MCF 10A (cell line): ENCODE data around the gene ZNF30. TPM values are rescaled to one million over a fixed set of nuclear protein-coding genes. Genes with fewer than 3 reads are reported as not detected.
A peak's percentile ranks its signal among the peaks of the same experiment; 100 is the strongest.
"Not testable (repeated sequence)": the region's sequence is repeated elsewhere in the genome, so short reads cannot be mapped to it uniquely, and the experiment has no call there.

ENCODE experiments used
- BruUV-seq: library from RNA; stranded (reverse); fragments of 400-500 nt; replicated peaks from 2 replicates; lab custom pipeline; 2021; lab: Mats Ljungman, UMichigan
- CTCF ChIA-PET: fragments of 300-600 bp; sonication (Branson Sonifier 250); formaldehyde crosslinking; extraction: SDS; loops from one replicate; lab custom pipeline; 2021; ENCODE audit warnings: antibody characterized with exemption, inconsistent platforms; lab: Yijun Ruan, JAX
- POLR2A ChIA-PET: fragments of 300-600, 350-650 bp; sonication (Branson Sonifier 250); formaldehyde crosslinking; extraction: SDS; loops from one replicate; lab custom pipeline; 2020; ENCODE audit warnings: antibody characterized with exemption, inconsistent platforms; lab: Yijun Ruan, JAX
- DNase-seq: peaks from one replicate; pipeline ENCODE4 v3.0.0-alpha.2; 2018; ENCODE audit not compliant: unreplicated experiment
- H3K27ac Mint-ChIP-seq: one replicate; pipeline ENCODE4 v1.8.0; 2022; ENCODE audit warnings: mild to moderate bottlenecking, low read depth, mixed read lengths; ENCODE audit not compliant: unreplicated experiment
- H3K27me3 Mint-ChIP-seq: one replicate; pipeline ENCODE4 v1.8.0; 2022; ENCODE audit warnings: mixed read lengths; ENCODE audit not compliant: insufficient read depth, unreplicated experiment
- H3K36me3 Mint-ChIP-seq: one replicate; pipeline ENCODE4 v1.8.0; 2022; ENCODE audit warnings: mild to moderate bottlenecking, moderate library complexity, mixed read lengths; ENCODE audit not compliant: insufficient read depth, unreplicated experiment
- H3K4me1 Mint-ChIP-seq: one replicate; pipeline ENCODE4 v1.8.0; 2022; ENCODE audit warnings: mixed read lengths; ENCODE audit not compliant: insufficient read depth, unreplicated experiment
- H3K4me3 Mint-ChIP-seq: one replicate; pipeline ENCODE4 v1.8.0; 2022; ENCODE audit warnings: mild to moderate bottlenecking, moderate library complexity, mixed read lengths; ENCODE audit not compliant: unreplicated experiment
- H3K9me3 Mint-ChIP-seq: one replicate; pipeline ENCODE4 v1.8.0; 2022; ENCODE audit warnings: mixed read lengths; ENCODE audit not compliant: unreplicated experiment
- intact Hi-C: fragments of 100-400 bp; cut with micrococcal nuclease; formaldehyde crosslinking; loops from 2 replicates; pipeline ENCODE4 v1.14.1; 2022
- total RNA-seq: library from RNA; stranded (reverse); gene quantifications from 2 replicates; pipeline ENCODE4 v1.2.3, GENCODE V29; 2022
- TF ChIP-seq, protein P1 (sequence below): fragments of 200-600 bp; IDR thresholded peaks from one replicate; pipeline ENCODE4 v1.8.0; 2022; ENCODE audit warnings: antibody characterized with exemption, mild to moderate bottlenecking; ENCODE audit not compliant: unreplicated experiment

Gene ZNF30
- total RNA-seq, 1 experiment from 2014 or later: 4.0 TPM

DNA sequence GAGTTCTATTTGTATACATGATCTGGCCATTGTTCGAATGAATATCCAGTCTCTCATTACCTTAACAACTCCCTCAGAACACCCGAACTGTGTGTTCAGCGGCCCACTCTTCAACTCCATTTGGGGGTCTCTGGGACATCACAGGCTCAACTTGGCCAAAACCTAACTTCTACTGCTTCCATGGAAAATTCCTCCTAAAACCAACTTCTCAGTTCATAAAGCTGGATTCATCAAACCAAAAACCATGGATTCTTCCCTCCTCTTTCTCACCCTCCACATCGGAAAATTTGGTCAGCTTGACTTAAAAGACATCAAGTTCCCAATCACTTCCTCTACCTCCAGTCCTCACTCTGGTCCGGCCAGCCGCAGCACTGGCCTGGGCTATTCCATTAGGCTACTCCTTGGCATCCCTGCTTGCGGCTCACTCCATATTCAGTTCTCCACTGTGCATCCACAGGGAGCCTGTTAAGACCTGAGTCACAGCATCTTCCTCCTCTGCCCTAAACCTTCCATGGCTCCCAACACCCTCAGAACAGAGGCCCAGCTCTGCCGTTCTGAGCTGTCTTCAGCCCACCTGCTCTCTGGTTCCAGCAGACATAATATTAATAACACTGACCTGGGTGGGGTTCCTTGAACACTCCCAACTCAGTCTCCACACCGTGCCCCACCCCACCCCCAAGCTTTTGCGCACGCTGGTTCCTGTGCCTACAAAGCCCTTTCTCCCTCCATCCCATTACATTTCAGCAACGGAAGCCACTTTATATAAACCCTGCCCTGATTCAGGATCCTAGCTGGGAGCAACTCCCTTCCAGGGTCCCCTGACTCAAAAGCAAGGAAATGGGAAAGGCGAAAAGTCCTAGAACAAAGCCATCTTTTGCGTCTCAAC, 36.2 kb downstream of the ZNF30 start:
- Mint-ChIP-seq H3K36me3 (peaks cover 15% of the 10 kb centered on the region), H3K27ac (peak overlapping the region; percentile 91), H3K27me3 (no peaks in the 10 kb centered on the region), H3K9me3 (peaks cover 21% of the 10 kb centered on the region), H3K4me1 (peaks cover 18% of the 10 kb centered on the region), H3K4me3 (peak overlapping the region; percentile 84)
- TF ChIP-seq, protein P1, sequence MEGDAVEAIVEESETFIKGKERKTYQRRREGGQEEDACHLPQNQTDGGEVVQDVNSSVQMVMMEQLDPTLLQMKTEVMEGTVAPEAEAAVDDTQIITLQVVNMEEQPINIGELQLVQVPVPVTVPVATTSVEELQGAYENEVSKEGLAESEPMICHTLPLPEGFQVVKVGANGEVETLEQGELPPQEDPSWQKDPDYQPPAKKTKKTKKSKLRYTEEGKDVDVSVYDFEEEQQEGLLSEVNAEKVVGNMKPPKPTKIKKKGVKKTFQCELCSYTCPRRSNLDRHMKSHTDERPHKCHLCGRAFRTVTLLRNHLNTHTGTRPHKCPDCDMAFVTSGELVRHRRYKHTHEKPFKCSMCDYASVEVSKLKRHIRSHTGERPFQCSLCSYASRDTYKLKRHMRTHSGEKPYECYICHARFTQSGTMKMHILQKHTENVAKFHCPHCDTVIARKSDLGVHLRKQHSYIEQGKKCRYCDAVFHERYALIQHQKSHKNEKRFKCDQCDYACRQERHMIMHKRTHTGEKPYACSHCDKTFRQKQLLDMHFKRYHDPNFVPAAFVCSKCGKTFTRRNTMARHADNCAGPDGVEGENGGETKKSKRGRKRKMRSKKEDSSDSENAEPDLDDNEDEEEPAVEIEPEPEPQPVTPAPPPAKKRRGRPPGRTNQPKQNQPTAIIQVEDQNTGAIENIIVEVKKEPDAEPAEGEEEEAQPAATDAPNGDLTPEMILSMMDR: no peak
- intact Hi-C loops: no loop called here
- CTCF ChIA-PET: interaction anchor here (0.6 to 1.3 kb wide), 4 partner anchors 10 to 1442 kb away, joined by 3 to 4 read pairs (median 3); no protein-coding TSS in a partner anchor
- DNase-seq: no peak
- no TSS peak for BruUV-seq
- POLR2A ChIA-PET: interaction anchor here (1.0 to 1.2 kb wide), 4 partner anchors 9 to 37 kb away, joined by 3 to 5 read pairs (median 4); partner anchors contain the start of genes GRAMD1A and ZNF30

DNA sequence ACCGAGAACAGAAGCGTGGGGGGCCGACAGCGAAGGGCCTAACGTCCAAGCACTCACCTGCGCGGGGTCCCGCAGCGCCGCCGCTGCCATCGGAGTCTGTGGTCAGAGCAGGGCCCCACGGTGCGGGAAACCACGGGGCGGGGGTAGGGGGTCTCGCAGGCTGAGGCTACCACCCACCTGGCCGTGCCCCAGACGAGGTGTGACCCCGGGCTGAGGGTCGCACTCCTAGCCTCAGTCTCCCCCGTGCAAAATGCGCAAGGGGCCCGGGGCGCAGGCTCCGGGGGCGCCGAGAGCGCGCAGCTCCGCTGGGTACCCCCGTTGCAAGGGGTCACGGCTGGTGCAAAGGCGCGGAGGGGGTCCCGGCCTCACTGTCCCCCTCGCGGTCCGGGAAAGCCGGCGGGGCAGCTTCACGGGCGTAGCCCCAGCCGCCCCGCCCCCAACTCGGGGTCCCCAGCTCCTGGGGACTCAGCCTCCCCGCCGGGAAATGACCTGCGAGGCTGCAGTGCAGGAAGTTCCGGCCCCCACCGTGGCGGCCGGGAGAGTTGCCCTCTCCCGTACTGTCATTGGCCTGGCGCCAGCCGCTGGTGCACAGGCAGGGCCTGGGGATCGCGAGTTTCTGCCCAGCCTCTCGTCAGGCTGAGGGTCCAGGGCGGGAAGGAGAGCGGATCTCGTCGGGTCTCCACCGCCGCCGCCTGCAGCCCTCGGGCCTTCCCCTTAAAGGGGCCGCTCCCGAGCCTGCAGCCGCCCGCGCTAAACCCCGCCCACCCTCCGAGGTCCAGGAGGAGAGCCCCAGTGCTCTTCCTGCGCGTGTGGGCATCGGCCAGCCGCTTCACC, 37.1 kb downstream of the ZNF30 start, which contains the start of gene ZNF792:
Gene ZNF792 (minus strand): TSS at position 657 of the 834 bp plus-strand sequence. CDS start 567 bp downstream, at position 90.
- Mint-ChIP-seq H3K4me3 (peak within 1 kb of the TSS; percentile 84), H3K9me3 (peaks cover 21% of the 10 kb centered on the region), H3K36me3 (peaks cover 8% of the 10 kb centered on the region), H3K27ac (peak within 1 kb of the TSS; percentile 91), H3K27me3 (no peaks in the 10 kb centered on the region), H3K4me1 (peaks cover 18% of the 10 kb centered on the region)
- TF ChIP-seq, protein P1: no peak
- ChIA-PET POLR2A (interaction anchor here (1.0 to 1.2 kb wide), 2 partner anchors 36 to 38 kb away, joined by 4 read pairs; partner anchors contain the start of genes GRAMD1A and ZNF30), CTCF (interaction anchor here (0.6 to 1.3 kb wide), 5 partner anchors 9 to 1443 kb away, joined by 3 to 6 read pairs (median 4); no protein-coding TSS in a partner anchor)
- BruUV-seq: no TSS peak
- intact Hi-C loops: no loop called here
- peak; percentile 46 for DNase-seq

DNA sequence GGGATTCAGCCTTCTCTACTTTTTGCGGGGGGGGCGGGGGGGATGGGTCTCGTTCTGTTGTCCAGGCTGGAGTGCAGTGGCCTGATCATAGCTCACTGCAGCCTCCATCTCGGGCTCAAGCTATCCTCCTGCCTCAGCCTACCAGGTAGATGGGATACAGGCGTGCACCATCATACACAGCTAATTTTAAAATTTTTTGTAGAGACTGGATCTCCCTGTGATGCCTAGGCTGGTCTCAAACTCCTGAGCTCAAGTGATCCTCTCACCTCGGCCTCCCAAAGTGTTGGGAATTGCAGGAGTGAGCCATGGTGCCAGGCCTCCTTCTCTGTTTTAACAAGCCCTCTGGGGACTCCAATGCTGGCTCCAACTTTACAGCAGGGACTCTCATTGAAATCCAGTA, 37.9 kb downstream of the ZNF30 start:
- Mint-ChIP-seq H3K4me1 (peaks cover 18% of the 10 kb centered on the region), H3K27me3 (no peaks in the 10 kb centered on the region), H3K4me3 (peak overlapping the region; percentile 84), H3K36me3 (no peaks in the 10 kb centered on the region), H3K27ac (no peak overlapping the region), H3K9me3 (peaks cover 16% of the 10 kb centered on the region)
- intact Hi-C loops: no loop called here
- POLR2A ChIA-PET: interaction anchor here (1.2 kb wide), 1 partner anchor 36 kb away, joined by 4 read pairs; the partner anchor contains the start of gene GRAMD1A
- DNase-seq: no peak
- BruUV-seq: no TSS peak
- TF ChIP-seq, protein P1: no peak
- CTCF ChIA-PET: interaction anchor here (0.6 to 1.0 kb wide), 2 partner anchors 8 to 325 kb away, joined by 4 to 6 read pairs; no protein-coding TSS in a partner anchor

DNA sequence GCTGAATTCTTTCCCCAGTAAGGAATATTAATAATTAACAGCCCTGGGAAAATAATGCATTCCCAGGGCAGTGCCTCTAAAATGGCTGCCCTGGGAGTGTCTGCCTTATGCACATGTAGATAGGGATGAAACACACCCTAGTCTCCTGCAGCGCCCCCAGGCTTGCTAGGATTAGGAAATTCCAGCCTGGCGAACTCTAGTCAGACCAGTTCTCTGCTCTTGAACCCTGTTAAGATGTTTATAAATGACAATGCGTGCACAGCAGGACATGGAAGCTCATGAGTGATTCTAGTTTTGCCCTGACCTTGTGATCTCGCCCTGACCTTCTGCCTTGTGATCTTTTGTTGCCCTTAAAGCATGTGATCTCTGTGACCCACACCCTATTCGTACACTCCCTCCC, 38.8 kb downstream of the ZNF30 start:
- DNase-seq, H3K27ac Mint-ChIP-seq, intact Hi-C loops, CTCF ChIA-PET, POLR2A ChIA-PET, H3K36me3 Mint-ChIP-seq, H3K27me3 Mint-ChIP-seq, H3K4me3 Mint-ChIP-seq, H3K9me3 Mint-ChIP-seq, BruUV-seq: not testable (repeated sequence)
- peaks cover 18% of the 10 kb centered on the region for H3K4me1 Mint-ChIP-seq
